ENCODE data around the gene SLC39A13.

DNA sequence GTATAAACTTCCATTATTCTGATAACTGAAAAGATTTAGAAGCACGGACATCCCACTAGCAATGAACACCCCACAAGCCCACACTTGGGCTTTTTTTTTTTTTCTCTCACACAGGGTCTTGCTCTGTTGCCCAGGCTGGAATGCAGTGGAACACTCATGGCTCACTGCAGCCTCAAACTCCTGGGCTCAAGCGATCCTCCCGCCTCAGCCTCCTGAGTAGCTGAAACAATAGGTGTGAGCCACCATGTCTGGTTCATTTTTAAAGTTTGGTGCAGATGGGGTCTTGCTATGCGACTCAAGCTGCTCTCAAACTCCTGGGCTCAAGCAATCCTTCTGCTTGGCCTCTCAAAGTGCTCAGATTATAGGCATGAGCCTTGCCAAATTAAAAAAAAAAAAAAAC is 37.5 kb downstream of the SLC39A13 start:
- TF ChIP-seq, protein P1, sequence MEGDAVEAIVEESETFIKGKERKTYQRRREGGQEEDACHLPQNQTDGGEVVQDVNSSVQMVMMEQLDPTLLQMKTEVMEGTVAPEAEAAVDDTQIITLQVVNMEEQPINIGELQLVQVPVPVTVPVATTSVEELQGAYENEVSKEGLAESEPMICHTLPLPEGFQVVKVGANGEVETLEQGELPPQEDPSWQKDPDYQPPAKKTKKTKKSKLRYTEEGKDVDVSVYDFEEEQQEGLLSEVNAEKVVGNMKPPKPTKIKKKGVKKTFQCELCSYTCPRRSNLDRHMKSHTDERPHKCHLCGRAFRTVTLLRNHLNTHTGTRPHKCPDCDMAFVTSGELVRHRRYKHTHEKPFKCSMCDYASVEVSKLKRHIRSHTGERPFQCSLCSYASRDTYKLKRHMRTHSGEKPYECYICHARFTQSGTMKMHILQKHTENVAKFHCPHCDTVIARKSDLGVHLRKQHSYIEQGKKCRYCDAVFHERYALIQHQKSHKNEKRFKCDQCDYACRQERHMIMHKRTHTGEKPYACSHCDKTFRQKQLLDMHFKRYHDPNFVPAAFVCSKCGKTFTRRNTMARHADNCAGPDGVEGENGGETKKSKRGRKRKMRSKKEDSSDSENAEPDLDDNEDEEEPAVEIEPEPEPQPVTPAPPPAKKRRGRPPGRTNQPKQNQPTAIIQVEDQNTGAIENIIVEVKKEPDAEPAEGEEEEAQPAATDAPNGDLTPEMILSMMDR (IDR thresholded peaks at IDR 0.05), result no peak
- TF ChIP-seq POLR2A (IDR thresholded peaks at IDR 0.05) (no peak), POLR2AphosphoS5 (IDR thresholded peaks at IDR 0.05) (no peak)

Measured in transverse colon (tissue), 4 donors.